HG03139 (cell line): ENCODE data around the gene NFASC.

Source experiments
- ATAC-seq: cut with Tn5 transposase; IDR thresholded peaks from one replicate; pipeline ENCODE4 v1.9.1; 2021; ENCODE audit not compliant: unreplicated experiment

Gene NFASC

DNA sequence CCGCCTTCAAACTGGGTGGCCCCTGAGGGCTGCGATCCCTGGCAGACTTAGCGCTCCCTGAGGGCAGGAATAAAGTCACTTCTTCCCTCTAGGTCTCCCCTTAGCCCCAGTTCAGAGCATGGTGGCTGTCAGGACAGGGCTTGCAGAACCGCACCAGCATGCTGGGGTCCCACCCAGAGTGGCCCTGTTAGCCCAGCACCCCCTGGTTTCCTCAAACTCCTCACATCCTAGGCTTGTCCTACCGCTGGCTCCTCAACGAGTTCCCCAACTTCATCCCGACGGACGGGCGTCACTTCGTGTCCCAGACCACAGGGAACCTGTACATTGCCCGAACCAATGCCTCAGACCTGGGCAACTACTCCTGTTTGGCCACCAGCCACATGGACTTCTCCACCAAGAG, 188.2 kb downstream of the NFASC start:
- ATAC-seq = no peak

DNA sequence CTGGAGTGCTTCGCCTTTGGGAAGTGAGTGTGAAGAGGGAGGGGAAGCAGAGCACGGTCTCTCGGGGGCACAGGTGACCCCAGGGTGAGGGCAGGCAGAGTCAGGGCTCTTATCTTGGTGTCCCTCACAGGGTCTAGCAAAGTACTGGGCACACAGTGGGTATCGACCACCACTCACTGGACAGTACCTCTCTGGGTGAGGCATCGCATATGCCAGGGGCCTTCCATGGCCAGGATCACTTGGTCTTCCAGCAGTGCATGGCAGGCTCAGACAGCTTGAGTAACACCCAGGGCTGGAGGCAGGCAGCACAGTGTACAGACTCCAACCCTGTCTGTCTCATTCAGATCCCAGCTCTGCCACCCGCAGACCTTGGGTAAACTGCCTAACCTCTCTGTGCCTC, 189.0 kb downstream of the NFASC start:
- no peak for ATAC-seq

- no peak for ATAC-seq
Observed at GRCh38 chr1:205060746-205061145, 190.1 kb downstream of the NFASC start.

DNA sequence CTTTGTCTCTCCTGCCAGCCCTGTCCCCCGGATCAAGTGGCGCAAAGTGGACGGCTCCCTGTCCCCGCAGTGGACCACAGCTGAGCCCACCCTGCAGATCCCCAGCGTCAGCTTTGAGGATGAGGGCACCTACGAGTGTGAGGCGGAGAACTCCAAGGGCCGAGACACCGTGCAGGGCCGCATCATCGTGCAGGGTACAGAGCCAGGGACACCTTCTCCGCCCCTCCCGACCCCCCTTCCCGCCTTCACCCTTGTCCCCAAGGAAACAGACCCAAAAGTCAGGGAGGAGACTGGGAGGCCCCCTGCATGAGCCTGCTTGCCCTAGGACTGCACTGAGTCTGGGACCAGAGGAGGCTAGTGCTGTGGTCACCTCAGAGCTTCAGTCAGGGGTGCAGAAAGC, 190.6 kb downstream of the NFASC start:
- ATAC-seq = no peak

DNA sequence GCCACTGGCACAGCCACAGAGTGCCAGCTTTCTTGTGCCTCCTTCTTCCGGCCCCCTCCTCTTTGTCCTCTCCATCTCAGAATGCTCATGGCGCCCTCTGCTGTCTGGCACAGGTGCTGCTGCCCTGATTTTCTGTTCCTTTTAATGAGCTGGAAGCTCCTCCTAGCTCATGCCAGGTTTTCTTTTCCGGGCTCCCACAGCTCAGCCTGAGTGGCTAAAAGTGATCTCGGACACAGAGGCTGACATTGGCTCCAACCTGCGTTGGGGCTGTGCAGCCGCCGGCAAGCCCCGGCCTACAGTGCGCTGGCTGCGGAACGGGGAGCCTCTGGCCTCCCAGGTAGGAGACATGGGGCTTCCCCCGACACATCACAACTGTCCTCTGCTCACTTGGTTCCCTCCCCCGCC, 191.0 kb downstream of the NFASC start:
- no peak for ATAC-seq

GRCh38 chr1:205062319-205062718, 191.7 kb downstream of the NFASC start:
- no peak for ATAC-seq

GRCh38 chr1:205062895-205063294, 192.2 kb downstream of the NFASC start:
- no peak for ATAC-seq

DNA sequence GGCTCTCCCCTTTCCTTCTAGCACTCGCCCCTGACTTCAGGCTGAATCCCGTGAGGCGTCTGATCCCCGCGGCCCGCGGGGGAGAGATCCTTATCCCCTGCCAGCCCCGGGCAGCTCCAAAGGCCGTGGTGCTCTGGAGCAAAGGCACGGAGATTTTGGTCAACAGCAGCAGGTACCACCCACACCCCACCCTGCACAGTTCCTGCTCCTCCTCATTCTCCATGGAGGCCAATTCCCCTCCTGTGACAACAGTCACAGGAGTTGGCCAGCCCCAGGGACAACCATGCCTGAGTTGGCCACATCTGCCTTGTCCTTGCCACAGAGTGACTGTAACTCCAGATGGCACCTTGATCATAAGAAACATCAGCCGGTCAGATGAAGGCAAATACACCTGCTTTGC, 193.6 kb downstream of the NFASC start:
- ATAC-seq = no peak

GRCh38 chr1:205064741-205065316, 194.2 kb downstream of the NFASC start:
- ATAC-seq = no peak

GRCh38 chr1:205065666-205066065, 195.0 kb downstream of the NFASC start:
- ATAC-seq = no peak

- ATAC-seq = no peak
Observed at GRCh38 chr1:205066141-205066818, 195.6 kb downstream of the NFASC start.

- no peak for ATAC-seq
Observed at GRCh38 chr1:205067031-205067430, 196.4 kb downstream of the NFASC start.

GRCh38 chr1:205068001-205068400, 197.3 kb downstream of the NFASC start:
- no peak for ATAC-seq

DNA sequence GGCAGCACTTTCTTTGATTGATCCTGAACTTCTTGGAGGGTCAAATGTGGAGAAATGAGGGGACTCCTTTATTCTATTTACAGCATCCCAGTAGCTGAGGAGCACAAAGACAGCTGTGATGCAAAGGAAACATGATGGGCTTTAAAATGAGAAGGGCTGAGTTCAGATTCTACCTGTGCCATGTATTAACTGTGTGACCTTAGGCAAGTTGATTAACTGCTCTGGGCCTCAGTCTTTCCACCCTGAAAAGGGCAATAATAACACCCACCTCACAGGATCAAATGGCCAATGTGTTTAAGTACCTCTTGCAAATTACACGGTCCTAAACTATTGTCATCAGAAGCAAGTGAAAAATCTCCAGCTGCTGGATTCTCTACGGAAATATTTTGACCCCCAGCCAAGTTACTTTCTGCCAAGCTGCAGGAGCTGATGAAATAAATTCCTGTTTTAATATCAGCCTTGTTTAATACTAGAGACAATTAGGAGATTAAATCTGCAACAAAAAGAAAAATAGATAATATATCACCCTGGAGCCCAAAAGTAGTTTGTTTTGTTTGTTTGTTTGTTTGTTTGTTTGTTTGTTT, 197.9 kb downstream of the NFASC start:
- ATAC-seq = no peak

DNA sequence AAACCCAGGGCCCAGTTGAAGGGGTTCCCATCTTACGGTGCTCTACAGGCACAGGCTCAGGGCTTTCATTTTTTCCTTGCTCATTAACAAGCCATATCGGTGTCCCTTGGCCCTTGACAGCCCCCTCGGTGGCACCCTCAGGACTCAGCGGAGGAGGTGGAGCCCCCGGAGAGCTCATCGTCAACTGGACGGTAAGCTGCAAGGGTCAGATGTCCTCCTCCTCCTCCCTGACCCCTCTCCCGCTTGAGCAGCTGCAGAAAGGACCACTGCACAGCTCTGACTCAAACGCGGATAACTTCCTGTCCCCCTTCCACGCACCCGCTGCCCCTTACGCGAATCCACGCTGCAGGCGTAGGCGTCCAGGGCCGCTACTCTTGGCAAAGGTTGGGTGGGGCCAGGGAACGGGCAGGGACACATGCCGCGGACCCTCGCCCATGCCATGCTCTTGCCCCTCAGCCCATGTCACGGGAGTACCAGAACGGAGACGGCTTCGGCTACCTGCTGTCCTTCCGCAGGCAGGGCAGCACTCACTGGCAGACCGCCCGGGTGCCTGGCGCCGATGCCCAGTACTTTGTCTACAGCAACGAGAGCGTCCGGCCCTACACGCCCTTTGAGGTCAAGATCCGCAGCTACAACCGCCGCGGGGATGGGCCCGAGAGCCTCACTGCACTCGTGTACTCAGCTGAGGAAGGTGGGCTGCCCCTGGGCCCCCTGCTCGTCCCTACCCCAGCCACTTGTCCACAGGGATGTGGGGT, 198.9 kb downstream of the NFASC start:
- ATAC-seq = no peak

- no peak for ATAC-seq
Observed at GRCh38 chr1:205071028-205071409, 200.4 kb downstream of the NFASC start.

DNA sequence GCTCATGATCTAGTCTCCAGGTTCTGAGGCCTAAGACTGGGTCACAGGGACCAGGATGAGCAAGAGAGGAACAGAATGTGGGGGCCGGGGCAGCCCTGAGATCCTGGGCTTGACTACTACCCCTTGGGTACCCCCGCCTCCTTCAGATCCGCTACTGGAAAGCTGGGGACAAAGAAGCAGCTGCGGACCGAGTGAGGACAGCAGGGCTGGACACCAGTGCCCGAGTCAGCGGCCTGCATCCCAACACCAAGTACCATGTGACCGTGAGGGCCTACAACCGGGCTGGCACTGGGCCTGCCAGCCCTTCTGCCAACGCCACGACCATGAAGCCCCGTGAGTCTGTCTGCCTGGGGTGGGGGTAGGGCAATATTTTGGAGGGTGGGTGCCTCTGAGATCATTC, 201.1 kb downstream of the NFASC start:
- no peak for ATAC-seq

DNA sequence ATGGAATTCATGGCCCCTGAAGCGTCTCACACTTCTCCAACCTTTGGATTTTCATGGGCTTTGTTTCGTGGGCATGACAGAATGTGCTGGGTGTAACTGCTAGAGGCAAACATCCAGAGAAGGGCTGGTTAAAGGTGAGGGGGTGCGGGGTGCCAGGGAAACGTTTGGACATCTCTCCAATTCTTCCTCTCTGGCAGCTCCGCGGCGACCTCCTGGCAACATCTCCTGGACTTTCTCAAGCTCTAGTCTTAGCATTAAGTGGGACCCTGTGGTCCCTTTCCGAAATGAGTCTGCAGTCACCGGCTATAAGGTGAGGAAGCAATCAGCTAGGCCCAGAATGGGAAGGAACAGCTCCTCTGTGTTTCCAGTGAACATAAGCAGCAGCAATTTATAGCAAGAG, 201.6 kb downstream of the NFASC start:
- ATAC-seq = no peak
